ENCODE measurements around the gene COL21A1.

Gene COL21A1

GRCh38 chr6:56250266-56250665 lies 2.9 kb upstream of the COL21A1 start:
- in situ Hi-C loops (cut with HindIII; ENCODE audit: low pct_ligation_motif_present, low pct_unique_long_range_greater_than_20kb, low sequenced_read_pairs): no loop called here
- no peak for DNase-seq

- in situ Hi-C loops (cut with HindIII; ENCODE audit: low pct_ligation_motif_present, low pct_unique_long_range_greater_than_20kb, low sequenced_read_pairs): no loop called here
- DNase-seq: no peak
Observed at GRCh38 chr6:56247654-56248122, 308 bp upstream of the COL21A1 start.

- in situ Hi-C loops (cut with HindIII; ENCODE audit: low pct_ligation_motif_present, low pct_unique_long_range_greater_than_20kb, low sequenced_read_pairs): no loop called here
- no peak for DNase-seq
Observed at GRCh38 chr6:56246541-56246880, 869 bp downstream of the COL21A1 start.

GRCh38 chr6:56245903-56246351 lies 1.5 kb downstream of the COL21A1 start:
- DNase-seq: no peak
- in situ Hi-C loops (cut with HindIII; ENCODE audit: low pct_ligation_motif_present, low pct_unique_long_range_greater_than_20kb, low sequenced_read_pairs): no loop called here

GRCh38 chr6:56244528-56245253 lies 2.7 kb downstream of the COL21A1 start:
- DNase-seq: no peak
- in situ Hi-C loops (cut with HindIII; ENCODE audit: low pct_ligation_motif_present, low pct_unique_long_range_greater_than_20kb, low sequenced_read_pairs): no loop called here

GRCh38 chr6:56244089-56244488 lies 3.3 kb downstream of the COL21A1 start:
- in situ Hi-C loops (cut with HindIII; ENCODE audit: low pct_ligation_motif_present, low pct_unique_long_range_greater_than_20kb, low sequenced_read_pairs): no loop called here

GRCh38 chr6:56243518-56244070 lies 3.8 kb downstream of the COL21A1 start:
- no peak for DNase-seq
- in situ Hi-C loops (cut with HindIII; ENCODE audit: low pct_ligation_motif_present, low pct_unique_long_range_greater_than_20kb, low sequenced_read_pairs): no loop called here

More at GRCh38 chr6:56244089-56244488, 3.3 kb downstream of the COL21A1 start:
- no peak for DNase-seq

- in situ Hi-C loops (cut with HindIII; ENCODE audit: low pct_ligation_motif_present, low pct_unique_long_range_greater_than_20kb, low sequenced_read_pairs): no loop called here
Observed at GRCh38 chr6:56242346-56242745, 5.0 kb downstream of the COL21A1 start.

GRCh38 chr6:56241124-56241802 lies 6.1 kb downstream of the COL21A1 start:
- in situ Hi-C loops (cut with HindIII; ENCODE audit: low pct_ligation_motif_present, low pct_unique_long_range_greater_than_20kb, low sequenced_read_pairs): no loop called here

More at GRCh38 chr6:56242346-56242745, 5.0 kb downstream of the COL21A1 start:
- DNase-seq: no peak

GRCh38 chr6:56238352-56238751 lies 9.0 kb downstream of the COL21A1 start:
- in situ Hi-C loops (cut with HindIII; ENCODE audit: low pct_ligation_motif_present, low pct_unique_long_range_greater_than_20kb, low sequenced_read_pairs): no loop called here
- DNase-seq: no peak

More at GRCh38 chr6:56241124-56241802, 6.1 kb downstream of the COL21A1 start:
- DNase-seq: no peak

GRCh38 chr6:56235245-56235644 lies 12.1 kb downstream of the COL21A1 start:
- in situ Hi-C loops (cut with HindIII; ENCODE audit: low pct_ligation_motif_present, low pct_unique_long_range_greater_than_20kb, low sequenced_read_pairs): no loop called here
- DNase-seq: no peak

- in situ Hi-C loops (cut with HindIII; ENCODE audit: low pct_ligation_motif_present, low pct_unique_long_range_greater_than_20kb, low sequenced_read_pairs): no loop called here
- no peak for DNase-seq
Observed at GRCh38 chr6:56232436-56232835, 14.9 kb downstream of the COL21A1 start.

- no peak for DNase-seq
- in situ Hi-C loops (cut with HindIII; ENCODE audit: low pct_ligation_motif_present, low pct_unique_long_range_greater_than_20kb, low sequenced_read_pairs): no loop called here
Observed at GRCh38 chr6:56231827-56232226, 15.6 kb downstream of the COL21A1 start.

- in situ Hi-C loops (cut with HindIII; ENCODE audit: low pct_ligation_motif_present, low pct_unique_long_range_greater_than_20kb, low sequenced_read_pairs): no loop called here
- no peak for DNase-seq
Observed at GRCh38 chr6:56230976-56231566, 16.3 kb downstream of the COL21A1 start.

- in situ Hi-C loops (cut with HindIII; ENCODE audit: low pct_ligation_motif_present, low pct_unique_long_range_greater_than_20kb, low sequenced_read_pairs): no loop called here
- no peak for DNase-seq
Observed at GRCh38 chr6:56227071-56227879, 20.1 kb downstream of the COL21A1 start.

- in situ Hi-C loops (cut with HindIII; ENCODE audit: low pct_ligation_motif_present, low pct_unique_long_range_greater_than_20kb, low sequenced_read_pairs): no loop called here
- DNase-seq: peak; percentile 11
Observed at GRCh38 chr6:56223995-56224394, 23.4 kb downstream of the COL21A1 start.

GRCh38 chr6:56222499-56222898 lies 24.9 kb downstream of the COL21A1 start:
- in situ Hi-C loops (cut with HindIII; ENCODE audit: low pct_ligation_motif_present, low pct_unique_long_range_greater_than_20kb, low sequenced_read_pairs): no loop called here
- no peak for DNase-seq

GRCh38 chr6:56220078-56220477 lies 27.3 kb downstream of the COL21A1 start:
- in situ Hi-C loops (cut with HindIII; ENCODE audit: low pct_ligation_motif_present, low pct_unique_long_range_greater_than_20kb, low sequenced_read_pairs): no loop called here
- DNase-seq: no peak

Data from ACHN (cell line).